ENCODE data around the gene AURKB.
"Not testable (repeated sequence)": the region's sequence is repeated elsewhere in the genome, so short reads cannot be mapped to it uniquely, and the experiment has no call there.

The AURKB gene

DNA sequence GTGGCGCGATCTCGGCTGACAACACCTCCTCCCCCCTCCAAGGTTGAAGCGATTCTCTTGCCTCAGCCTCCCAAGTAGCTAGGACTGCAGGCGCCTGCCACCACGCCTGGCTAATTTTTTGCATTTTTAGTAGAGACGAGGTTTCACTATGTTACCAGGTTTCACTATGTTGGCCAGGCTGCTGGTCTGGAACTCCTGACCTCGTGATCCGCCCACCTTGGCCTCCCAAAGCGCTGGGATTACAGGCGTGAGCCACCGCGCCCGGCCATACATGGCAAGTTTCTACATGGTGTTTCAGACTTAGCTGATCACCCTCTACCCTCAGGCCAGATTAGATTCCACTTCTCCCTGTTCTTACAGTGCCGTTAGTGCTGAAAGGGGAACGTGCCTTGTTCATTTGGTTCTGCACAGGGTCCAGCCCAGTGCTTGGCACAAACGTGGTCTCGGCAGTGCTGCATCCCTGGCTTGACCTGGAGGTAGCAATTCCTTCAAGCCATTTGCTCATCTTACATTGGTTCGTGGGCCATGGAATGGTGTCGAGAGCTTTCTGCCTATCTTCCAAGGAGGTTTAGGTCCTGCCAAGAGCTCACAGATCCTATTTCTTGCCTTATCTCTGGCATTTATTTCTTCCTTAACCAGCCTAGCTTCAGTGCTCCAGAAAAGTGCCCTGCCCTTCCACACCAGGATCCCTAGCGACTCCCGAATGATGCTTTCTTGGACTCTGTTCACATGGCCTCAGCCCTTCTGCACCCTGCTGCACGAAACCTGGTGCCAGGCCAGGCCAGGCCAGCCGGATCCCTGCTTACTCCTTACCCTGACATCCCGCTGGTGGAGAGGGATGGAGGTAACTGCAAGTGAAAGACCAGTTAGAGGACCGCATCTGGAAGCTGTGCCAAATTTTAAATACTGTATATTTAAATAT lies 14.8 kb upstream of the AURKB start:
- DNase-seq = no peak

DNA sequence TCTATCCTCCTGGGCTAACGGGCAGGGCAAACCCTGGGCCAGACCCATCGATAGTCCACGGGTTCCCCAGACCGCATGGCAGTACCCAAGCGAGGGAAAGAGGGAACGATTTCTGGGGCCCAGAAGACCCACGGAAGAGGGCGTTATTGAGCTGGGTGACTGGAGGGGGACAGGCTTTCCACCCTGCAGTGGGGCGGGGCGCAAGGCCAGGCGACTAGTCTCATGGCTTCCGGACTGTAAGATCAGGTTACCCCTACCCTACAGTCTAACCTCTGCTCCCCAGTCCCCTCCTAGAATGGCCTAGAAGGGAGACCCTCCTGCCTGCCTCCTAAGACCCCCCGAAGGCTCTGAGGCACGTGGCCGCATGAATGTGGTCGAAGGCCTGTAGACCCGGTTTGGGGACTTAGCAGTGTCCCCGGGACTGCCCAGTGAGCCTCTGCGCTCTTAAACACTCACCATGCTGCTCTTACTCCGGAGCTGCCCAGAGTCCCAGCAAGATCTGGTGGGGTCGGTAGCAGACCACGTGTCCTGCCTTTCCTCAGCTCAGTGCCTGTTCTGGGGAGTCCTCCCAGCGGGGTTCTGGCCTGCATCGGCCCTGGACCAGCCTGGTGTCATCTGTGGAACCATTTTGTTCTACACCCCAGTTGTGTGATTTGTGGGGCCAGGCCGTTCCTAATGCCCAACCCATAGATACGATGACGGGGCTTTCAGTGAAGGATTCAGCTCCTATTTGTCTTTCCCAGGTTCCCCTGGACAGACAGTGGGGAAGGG lies 13.2 kb upstream of the AURKB start:
- peak; percentile 68 for DNase-seq

DNA sequence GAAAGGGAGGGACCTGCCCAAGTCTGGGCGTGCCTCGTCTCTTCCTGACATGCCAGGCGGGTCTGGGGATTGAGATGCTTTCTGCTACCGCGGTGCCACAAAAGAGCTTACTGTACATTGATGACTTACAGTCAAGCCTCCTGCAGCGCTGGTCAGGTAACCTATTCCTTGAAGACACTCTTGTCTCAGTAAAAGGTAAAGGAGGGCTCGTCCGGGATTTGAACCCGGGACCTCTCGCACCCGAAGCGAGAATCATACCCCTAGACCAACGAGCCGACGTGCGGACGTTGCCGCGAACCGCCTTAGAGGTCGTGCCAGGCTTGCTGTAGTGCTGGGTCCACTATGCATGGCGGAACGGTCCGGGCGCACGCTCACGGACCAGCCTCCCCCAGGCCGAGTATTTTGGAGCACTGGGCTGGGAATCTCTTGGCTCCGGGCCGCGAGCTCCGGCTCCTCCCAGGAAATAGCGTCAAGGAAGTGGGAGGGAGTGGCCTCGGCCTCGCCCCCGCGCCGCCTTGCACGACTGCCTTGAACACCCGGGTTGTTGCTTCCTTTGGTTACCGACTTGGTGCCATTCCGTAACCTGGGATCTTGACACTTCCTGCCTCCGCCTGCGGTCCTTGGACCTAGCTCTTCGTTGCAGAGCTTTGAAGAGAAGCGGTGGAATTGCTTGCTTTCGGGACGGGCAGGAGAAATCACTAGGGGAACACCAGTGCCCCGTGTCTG lies 12.4 kb upstream of the AURKB start:
- peak; percentile 89 for DNase-seq

DNA sequence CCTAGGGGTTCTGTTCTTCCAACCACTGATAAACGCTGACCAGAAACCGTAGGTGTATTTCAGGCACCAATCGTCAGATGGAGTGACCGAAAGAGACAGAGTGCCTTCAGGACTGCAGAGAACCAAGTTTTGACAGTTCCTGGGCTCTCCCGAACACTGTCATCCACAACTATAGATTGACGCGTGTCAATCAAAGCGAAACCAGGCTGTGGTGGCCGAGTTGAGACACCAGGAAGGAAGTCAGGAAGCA lies 11.9 kb upstream of the AURKB start:
- no peak for DNase-seq

DNA sequence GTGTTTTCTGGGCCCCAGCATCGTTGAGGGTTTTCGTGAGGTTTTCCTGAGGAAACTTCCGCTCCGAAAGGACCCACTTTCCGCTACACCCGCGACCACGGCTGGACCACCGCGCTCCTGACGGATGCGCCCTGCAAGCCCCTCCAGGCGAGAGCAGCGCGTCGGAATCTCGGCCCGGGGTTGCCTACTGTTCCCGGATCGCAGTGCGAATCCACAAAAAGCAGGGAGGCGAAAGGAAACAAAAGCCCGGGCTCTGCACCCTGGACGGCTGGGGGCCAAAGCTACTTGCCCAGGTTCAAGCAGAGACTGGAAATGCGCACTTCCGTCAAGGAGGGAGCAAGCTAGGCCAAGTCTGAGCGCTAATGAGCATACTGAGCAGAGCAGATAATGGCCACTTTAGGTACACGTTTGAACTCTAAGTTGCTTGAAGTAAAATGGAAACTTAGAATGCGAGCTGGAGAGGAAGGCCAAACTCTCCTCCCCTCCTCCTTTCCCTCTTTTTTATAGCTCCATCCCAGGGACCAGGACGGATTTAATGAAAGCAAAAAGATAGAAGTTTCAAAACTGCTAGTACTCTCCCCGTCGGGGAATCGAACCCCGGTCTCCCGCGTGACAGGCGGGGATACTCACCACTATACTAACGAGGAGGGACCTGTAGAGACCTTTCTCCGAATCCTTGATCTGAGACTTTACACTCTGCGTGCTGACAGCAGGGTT lies 11.4 kb upstream of the AURKB start:
- peak; percentile 90 for DNase-seq

DNA sequence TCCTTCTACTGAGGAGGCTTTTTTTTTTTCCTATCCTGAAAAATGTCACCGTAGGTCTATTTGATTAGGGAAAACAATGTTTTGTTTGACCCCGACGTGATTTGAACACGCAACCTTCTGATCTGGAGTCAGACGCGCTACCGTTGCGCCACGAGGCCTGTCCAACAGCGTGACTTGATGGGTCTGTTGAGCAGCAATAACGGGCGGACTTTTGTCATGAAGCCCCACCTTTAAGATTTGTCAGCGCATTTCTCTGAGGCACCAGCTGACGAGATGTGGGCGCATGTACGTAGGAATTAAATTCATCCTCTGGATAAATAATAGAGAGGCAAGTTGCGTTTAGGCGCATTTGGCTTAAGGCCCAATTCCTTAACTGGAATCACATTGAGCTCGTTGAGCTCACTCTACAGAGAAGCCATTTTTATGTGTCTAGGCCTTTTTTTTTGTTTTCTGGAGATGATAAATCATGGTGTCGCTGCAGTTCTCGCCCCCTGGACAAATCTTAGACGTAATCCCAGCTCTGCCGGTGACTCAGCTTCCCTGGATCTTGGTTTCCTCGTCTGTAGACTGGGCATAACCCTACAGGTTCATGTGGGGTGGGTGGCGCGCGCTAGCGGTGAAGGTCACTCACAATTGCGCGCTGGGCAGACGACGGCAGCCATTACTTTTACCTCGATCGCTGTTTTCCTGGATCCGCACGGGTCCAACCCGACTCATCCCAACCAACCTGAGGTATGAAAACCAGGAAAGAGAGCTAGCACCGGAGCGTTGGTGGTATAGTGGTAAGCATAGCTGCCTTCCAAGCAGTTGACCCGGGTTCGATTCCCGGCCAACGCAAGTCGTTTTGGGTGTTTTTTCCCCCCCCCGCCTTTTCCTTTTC lies 10.6 kb upstream of the AURKB start:
- peak; percentile 82 for DNase-seq

DNA sequence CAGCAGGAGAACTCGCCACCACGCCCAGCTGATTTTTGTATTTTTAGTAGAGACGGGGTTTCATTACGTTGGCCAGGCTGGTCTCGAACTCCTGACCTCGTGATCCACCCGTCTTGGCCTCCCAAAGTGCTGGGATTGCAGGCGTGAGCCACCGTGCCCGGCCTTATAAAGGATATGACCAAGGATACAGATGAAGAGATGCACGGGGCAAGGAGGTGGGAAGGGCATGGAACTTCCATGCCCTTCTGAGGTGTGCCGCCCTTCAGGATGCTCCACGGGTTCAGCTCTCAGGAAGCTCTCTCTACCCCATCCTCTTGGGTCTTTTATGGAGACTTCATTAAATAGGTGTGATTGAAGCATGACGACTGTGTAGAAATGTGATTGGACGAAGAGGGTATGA lies 3.6 kb upstream of the AURKB start:
- DNase-seq = not testable (repeated sequence)

DNA sequence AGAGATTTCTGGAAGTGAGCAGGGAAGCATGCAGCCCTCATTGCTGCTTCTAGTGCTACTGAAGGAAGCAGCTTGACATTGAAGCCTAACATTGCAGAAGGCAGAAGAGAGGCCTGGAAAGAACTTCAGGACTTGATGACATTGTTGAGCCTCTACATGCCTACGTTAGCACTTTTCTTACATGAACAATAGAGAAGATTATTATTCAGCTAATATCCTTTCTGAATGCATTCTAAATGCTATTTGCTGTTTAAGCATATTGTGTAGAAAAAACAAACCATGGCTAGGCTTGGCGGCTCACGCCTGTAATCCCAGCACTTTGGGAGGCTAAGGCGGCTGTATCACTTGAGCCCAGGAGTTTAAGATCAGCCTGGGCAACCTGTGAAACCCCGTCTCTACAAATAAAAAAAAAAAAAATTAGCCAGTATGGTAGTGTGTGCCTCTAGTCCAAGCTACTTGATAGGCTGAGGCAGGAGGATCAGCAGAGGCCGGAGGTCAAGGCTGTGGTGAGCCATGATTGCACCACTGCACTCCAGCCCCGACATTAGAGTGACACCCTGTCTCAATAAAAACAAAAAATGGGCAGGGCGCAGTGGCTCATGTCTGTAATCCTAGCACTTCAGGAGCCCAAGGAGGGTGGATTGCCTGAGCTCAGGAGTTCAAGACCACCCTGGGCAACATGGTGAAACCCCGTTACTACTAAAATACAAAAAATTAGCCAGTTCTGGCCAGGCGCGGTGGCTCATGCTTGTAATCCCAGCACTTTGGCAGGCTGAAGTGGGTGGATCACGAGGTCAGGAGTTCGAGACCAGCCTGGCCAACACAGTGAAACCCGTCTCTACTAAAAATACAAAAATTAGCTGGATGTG lies 2.2 kb upstream of the AURKB start:
- no peak for DNase-seq

DNA sequence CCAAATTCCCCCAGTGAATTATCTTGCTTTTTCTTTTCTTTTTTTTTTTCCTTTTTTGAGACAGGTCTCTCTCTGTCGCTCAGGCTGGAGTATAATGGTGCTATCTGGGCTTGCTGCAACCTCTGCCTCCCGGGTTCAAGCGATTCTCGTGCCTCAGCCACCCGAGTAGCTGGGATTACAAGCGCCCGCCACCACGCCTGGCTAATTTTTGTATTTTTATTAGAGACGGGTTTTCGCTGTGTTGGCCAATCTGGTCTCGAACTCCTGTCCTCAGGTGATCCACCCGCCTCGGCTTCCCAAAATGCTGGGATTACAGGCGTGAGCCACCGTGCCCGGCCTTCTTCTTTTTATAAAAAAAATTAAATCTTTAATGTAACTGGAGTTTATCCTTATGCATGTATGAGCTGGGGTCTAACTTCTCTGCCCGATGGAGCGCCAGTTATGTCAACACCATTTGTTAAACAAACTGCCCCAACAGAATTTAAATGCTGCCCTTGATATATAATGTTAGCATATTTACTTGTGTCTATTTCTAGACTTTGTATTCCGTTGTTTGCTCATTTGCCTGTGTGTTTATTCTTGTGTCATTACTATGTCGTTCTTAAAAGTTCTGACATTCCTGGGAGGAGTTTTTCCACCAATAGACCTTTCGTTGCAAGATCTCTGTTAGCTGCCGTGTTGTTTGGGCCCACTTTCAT lies 535 bp upstream of the AURKB start:
- DNase-seq = no peak

DNA sequence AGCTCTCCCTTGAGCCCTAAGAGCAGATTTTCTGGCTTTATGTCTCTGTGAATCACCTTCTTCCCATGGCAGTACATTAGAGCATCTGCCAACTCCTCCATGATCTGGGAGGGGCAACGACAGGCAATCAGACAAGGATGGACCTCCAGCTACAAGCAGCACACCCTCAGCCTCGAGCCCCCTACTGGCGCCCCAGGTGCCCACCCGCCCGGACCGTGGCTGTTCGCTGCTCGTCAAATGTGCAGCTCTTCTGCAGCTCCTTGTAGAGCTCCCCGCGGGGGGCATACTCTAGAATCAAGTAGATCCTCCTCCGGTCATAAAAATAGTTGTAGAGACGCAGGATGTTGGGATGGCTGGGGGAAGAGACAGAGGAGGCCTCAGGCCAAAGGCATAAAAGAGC lies 3.8 kb downstream of the AURKB start:
- no peak for DNase-seq

DNA sequence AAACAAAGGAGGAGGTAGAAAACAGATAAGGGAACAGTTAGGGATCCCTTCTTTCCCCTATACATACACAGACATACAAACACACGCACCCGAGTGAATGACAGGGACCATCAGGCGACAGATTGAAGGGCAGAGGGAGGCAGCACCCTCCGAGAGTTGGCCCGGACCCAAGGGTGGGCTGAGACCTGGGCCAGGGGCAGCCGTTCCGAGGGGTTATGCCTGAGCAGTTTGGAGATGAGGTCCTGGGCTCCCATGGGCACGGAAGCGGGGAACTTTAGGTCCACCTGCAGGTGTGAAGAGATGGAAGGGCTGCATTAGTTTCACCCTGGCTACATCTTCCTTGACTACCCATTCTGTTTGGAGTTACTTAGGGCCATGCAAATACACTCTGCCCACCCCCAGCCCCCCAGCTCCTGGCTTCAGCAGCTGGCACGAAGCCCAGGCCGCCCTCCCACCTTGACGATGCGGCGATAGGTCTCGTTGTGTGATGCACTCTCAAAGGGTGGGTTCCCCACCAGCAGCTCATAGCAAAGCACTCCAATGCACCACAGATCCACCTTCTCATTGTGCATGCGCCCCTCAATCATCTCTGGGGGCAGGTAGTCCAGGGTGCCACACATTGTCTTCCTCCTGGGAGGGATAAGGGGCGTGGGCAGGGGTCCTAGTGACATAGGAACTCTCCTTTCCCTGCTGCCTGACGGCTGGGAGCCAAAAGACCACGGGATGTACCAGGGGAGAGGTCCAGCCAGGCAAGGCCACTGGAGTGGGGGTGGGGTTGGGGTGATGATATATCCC lies 5.4 kb downstream of the AURKB start:
- DNase-seq = no peak

DNA sequence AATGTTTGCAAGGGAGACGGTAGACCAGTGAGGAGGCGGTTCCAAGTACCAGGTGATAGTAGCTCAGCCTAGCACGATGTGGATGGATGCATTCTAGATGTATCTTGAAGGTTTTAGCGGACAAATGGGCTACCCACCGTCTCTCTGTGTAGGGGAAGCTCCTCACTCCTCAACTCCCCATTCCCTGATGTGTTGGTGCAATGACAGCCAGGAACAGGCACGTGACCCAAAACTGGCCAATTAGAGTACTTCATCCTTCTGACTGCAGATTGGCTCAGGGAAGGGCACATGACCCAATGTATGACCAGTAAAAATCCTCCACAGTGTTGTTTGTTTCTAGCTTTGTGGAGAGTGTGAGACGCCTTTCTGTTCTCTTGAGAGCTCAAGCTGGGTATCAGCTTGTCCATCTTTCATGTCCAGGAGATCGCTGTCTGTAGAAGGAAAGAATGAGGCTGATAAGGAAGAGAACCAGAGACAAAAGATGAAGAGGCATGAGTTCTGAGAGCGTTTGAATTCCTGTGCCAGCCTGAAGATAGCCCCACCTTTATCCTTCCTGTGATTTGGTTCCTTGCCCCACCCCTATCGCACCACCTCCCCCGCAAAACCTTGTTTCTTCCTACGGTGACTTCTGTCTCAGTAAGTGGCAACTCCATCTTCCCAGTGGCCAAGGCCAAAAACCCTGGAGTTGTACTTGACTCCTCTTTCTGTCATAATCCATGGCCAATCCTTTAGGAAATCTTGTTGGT lies 18.1 kb downstream of the AURKB start:
- peak; percentile 61 for DNase-seq

DNA sequence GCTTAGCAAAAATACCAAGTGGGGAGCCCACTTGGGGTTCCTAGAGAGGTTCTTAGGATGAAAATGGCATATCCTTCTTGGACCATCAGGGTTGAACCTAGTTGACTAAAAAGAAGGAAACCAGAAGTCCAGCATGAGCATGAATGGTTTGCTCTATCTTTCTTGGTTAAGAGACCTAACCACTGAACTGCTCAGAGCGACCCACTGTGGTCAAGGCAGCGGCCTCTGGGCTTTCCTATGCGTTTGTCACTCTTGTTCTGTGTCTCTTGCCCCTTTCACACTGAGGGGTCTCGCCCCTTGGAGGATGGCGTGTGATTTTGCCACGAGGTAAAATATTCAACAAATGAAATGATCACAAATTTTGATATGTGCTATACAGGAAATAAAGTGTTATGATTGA lies 19.9 kb downstream of the AURKB start:
- DNase-seq = no peak

DNA sequence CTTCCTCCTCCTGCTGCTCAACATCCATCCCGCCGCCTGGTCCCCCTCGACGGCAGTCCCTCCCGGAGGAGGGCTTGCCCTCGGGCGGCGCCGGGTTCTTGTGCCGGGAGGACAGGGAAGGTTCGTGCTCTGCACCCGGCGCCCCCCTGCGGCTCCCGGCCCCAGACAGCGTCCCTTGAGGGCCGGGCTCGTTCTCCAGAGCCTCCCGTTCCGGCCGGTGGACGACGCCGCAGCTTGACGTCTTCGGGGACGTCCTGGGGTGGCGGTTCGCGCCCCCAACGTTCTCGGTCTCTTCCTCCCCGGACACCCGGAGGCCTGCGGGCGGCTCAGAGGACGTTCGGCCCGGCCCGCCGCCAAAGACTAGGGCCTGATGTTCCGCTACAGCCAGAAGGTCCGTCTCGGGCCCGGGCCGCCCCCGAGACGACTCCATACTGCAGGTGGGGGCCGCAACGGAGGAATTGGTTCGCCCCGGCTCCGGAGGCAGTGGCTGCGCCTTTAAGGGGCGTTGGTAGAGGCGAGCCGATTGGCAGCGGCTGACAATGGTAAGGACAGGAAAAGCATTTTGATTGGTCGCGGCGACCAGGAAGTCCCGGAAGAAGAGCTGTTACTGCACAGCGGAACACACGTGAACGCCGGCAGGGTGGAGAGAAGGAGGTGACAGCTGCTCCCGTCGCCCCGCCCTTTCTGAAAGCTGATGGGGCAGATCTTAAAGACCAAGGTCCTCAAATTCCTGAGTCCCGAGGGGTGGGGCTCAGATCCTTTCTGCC lies 20.5 kb downstream of the AURKB start, which contains the start of gene BORCS6:
TSS of gene BORCS6 (minus strand) at position 470 of the 767 bp plus-strand sequence. CDS start at position 430, 40 bp downstream.
- peak; percentile 94 for DNase-seq

DNA sequence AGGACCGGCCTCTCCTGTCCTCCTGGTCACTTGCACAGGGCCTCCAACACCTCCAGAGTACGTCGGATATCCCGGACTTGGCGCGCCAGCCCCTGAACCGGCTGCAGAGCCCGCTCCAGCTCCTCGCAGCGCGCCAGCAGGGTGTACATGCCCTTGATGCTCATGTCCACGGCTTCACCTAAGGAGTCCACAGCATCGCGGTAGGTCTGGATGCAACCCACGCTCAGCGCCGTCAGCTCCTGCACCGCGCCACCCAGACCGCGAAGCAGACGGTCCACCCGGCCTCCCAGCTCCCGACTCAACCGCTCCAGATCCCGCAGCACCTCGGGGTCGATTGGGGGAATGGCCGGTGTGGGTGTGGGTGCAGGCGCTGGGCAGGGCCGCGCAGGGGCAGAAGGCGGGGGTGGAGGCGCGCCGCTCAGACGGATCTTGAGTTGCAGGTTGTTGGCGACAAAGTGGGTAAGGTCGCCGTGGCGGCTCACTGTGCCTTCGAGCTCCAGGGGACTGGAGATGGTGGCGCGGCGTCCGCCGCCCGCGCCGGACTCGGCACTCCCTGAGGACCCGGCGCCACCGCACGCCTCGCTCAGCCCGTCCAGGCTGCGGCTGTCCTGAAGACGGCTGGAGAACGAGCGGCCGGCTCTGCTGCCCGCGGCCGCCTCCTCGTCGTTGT lies 21.2 kb downstream of the AURKB start:
- peak; percentile 43 for DNase-seq

DNA sequence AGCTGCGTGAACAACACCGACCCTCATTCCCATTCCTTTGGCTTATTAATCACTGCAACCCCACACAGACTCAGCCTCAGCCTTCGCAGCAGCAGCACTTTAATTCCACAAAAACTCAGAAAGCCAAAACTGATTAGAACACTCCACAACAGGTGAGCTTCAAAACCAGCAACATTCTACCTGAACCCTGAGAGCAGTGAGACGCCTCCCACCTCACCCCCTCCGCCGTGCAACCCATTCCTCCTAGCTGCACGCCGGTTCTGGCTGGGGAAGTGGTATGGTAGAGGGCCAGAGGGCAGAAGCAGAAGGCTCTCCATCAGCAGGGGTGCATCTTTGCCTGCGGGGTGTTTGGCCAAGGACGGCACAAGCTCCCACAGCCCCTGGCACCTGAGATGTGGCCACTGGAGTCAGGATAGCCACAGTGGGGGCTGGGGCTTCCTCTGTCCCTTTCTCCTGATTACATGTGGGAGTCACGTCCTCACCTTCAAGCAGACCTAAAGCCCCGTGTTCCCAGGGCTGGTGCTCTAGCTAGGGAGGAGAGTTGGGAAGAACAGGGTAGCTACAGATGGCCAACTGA lies 22.0 kb downstream of the AURKB start:
- DNase-seq = peak; percentile 36

Measured in CD4-positive, alpha-beta T cell treated with Interleukin-17A for 4 hours (primary cell).